MM.1S (cell line): Measurements from ENCODE around the gene ZNF526.

Source experiments
- DNase-seq: peaks from one replicate; pipeline ENCODE4 v3.0.0-alpha.2; 2015
- H2AFZ ChIP-seq: fragments of 300-600 bp; sonication (generic); 2 replicates; pipeline ENCODE4 v1.6.0; 2016; ENCODE audit warnings: antibody characterized with exemption, low read length
- H3F3A ChIP-seq: fragments of 300-600 bp; sonication (generic); 2 replicates; pipeline ENCODE4 v1.6.1; 2016; ENCODE audit warnings: mild to moderate bottlenecking, antibody characterized with exemption, low read length, moderate library complexity, mixed read lengths; ENCODE audit not compliant: insufficient read depth
- H3K27ac ChIP-seq: fragments of 300-600 bp; sonication (generic); 2 replicates; pipeline ENCODE4 v1.5.1; 2016; ENCODE audit warnings: mild to moderate bottlenecking, low read length
- H3K27me3 ChIP-seq: fragments of 300-600 bp; sonication (generic); replicated peaks from 2 replicates; pipeline ENCODE4 v1.6.0; 2016; ENCODE audit warnings: low read length; ENCODE audit not compliant: insufficient read depth
- H3K36me3 ChIP-seq: fragments of 300-600 bp; sonication (generic); replicated peaks from 2 replicates; pipeline ENCODE4 v1.6.1; 2016; ENCODE audit warnings: mild to moderate bottlenecking, low read length, mixed read lengths; ENCODE audit not compliant: insufficient read depth
- H3K4me1 ChIP-seq: fragments of 300-600 bp; sonication (generic); 2 replicates; pipeline ENCODE4 v1.6.1; 2016; ENCODE audit warnings: low read length, mixed read lengths
- H3K4me2 ChIP-seq: fragments of 300-600 bp; sonication (generic); 2 replicates; pipeline ENCODE4 v1.6.0; 2016; ENCODE audit warnings: low read depth, low read length
- H3K4me3 ChIP-seq: fragments of 300-600 bp; sonication (generic); 2 replicates; pipeline ENCODE4 v1.5.1; 2016; ENCODE audit warnings: low read length, mixed read lengths
- H3K79me2 ChIP-seq: fragments of 300-600 bp; sonication (generic); 2 replicates; pipeline ENCODE4 v1.6.1; 2016; ENCODE audit warnings: mixed run types, low read length, mixed read lengths
- H3K9ac ChIP-seq: fragments of 300-600 bp; sonication (generic); 2 replicates; pipeline ENCODE4 v1.6.1; 2016; ENCODE audit warnings: low read length, mixed read lengths
- H3K9me2 ChIP-seq: fragments of 300-600 bp; sonication (generic); replicated peaks from 2 replicates; pipeline ENCODE4 v1.6.1; 2016; ENCODE audit warnings: mild to moderate bottlenecking, low read length, mixed read lengths; ENCODE audit not compliant: insufficient read depth
- H3K9me3 ChIP-seq: fragments of 300-600 bp; sonication (generic); replicated peaks from 2 replicates; pipeline ENCODE4 v1.6.1; 2016; ENCODE audit warnings: mild to moderate bottlenecking, low read length, mixed read lengths; ENCODE audit not compliant: insufficient read depth
- H4K20me1 ChIP-seq: fragments of 300-600 bp; sonication (generic); 2 replicates; pipeline ENCODE4 v1.6.1; 2016; ENCODE audit warnings: mild to moderate bottlenecking, low read length, moderate library complexity, mixed read lengths; ENCODE audit not compliant: insufficient read depth
- CTCF ChIP-seq: fragments of 300-600 bp; sonication (generic); IDR thresholded peaks from 2 replicates; pipeline ENCODE4 v1.5.1; 2016; ENCODE audit warnings: antibody characterized with exemption, low read length, mixed read lengths
- EZH2 ChIP-seq: fragments of 300-600 bp; sonication (generic); optimal IDR thresholded peaks from 2 replicates; pipeline ENCODE3; 2017; ENCODE audit warnings: low read depth, mild to moderate bottlenecking, antibody characterized with exemption, low read length, mixed read lengths
- EZH2phosphoT487 ChIP-seq: fragments of 300-600 bp; sonication (generic); IDR thresholded peaks from 2 replicates; pipeline ENCODE4 v1.6.1; 2018; ENCODE audit warnings: antibody characterized with exemption, low read length

Gene ZNF526

GRCh38 chr19:42274065-42274682 lies 54.1 kb downstream of the ZNF526 start:
- DNase-seq: no peak
- H2AFZ ChIP-seq: no peak overlapping the region
- no peak overlapping the region for H3K9ac ChIP-seq

GRCh38 chr19:42275103-42275502 lies 55.0 kb downstream of the ZNF526 start:
- no peak for DNase-seq
- no peak overlapping the region for H3K4me3 ChIP-seq
- peaks cover 47% of the 10 kb centered on the region for H3K79me2 ChIP-seq
- H3K9ac ChIP-seq: no peak overlapping the region
- TF ChIP-seq EZH2phosphoT487 (no peak), CTCF (no peak), EZH2 (no peak)
- peaks cover 6% of the 10 kb centered on the region for H3F3A ChIP-seq
- no peak overlapping the region for H3K4me2 ChIP-seq
- H3K36me3 ChIP-seq: no peaks in the 10 kb centered on the region
- no peaks in the 10 kb centered on the region for H3K9me2 ChIP-seq
- peaks cover 16% of the 10 kb centered on the region for H3K4me1 ChIP-seq
- H2AFZ ChIP-seq: no peak overlapping the region
- H4K20me1 ChIP-seq: no peaks in the 10 kb centered on the region
- no peaks in the 10 kb centered on the region for H3K27me3 ChIP-seq
- H3K9me3 ChIP-seq: no peaks in the 10 kb centered on the region
- H3K27ac ChIP-seq: no peak overlapping the region

More at GRCh38 chr19:42274065-42274682, 54.1 kb downstream of the ZNF526 start:
- Histone ChIP-seq H3K79me2 (peaks cover 56% of the 10 kb centered on the region), H3K36me3 (no peaks in the 10 kb centered on the region), H3K9me2 (no peaks in the 10 kb centered on the region), H3F3A (peaks cover 13% of the 10 kb centered on the region), H3K4me1 (peaks cover 12% of the 10 kb centered on the region), H3K4me2 (no peak overlapping the region), H4K20me1 (no peaks in the 10 kb centered on the region), H3K4me3 (no peak overlapping the region), H3K27me3 (no peaks in the 10 kb centered on the region), H3K27ac (no peak overlapping the region), H3K9me3 (no peaks in the 10 kb centered on the region)
- TF ChIP-seq CTCF (no peak), EZH2 (no peak), EZH2phosphoT487 (no peak)

GRCh38 chr19:42275517-42275916 lies 55.4 kb downstream of the ZNF526 start:
- H3K4me3 ChIP-seq: no peak overlapping the region
- TF ChIP-seq EZH2 (no peak), CTCF (no peak), EZH2phosphoT487 (no peak)
- DNase-seq: peak; percentile 2
- peaks cover 43% of the 10 kb centered on the region for H3K79me2 ChIP-seq
- H3K4me1 ChIP-seq: peaks cover 16% of the 10 kb centered on the region
- no peaks in the 10 kb centered on the region for H3K9me3 ChIP-seq
- no peak overlapping the region for H3K4me2 ChIP-seq
- peaks cover 2% of the 10 kb centered on the region; the same call in 1 of the 2 replicates for H3F3A ChIP-seq
- no peak overlapping the region for H3K9ac ChIP-seq
- no peak overlapping the region for H3K27ac ChIP-seq
- H2AFZ ChIP-seq: no peak overlapping the region
- no peaks in the 10 kb centered on the region for H4K20me1 ChIP-seq
- H3K36me3 ChIP-seq: no peaks in the 10 kb centered on the region
- no peaks in the 10 kb centered on the region for H3K9me2 ChIP-seq
- H3K27me3 ChIP-seq: no peaks in the 10 kb centered on the region
